Upper lobe of right lung (tissue), 1 donor: ENCODE results near the gene POLD3. TPM values are rescaled to one million over a fixed set of nuclear protein-coding genes. Genes with fewer than 3 reads are reported as not detected.

Experiments used
- ATAC-seq: fragments of 200-7000 bp; cut with Tn5 transposase; one replicate; pipeline ENCODE4 v1.9.1; 2020; ENCODE audit warnings: mild to moderate bottlenecking, moderate library complexity
- DNase-seq: peaks from one replicate; pipeline ENCODE4 v3.0.0-alpha.2; 2020
- H3K27ac ChIP-seq: fragments of 200-600 bp; one replicate; pipeline ENCODE4 v1.8.0; 2022
- H3K27me3 ChIP-seq: fragments of 200-600 bp; one replicate; pipeline ENCODE4 v1.8.0; 2022; ENCODE audit warnings: mild to moderate bottlenecking
- H3K36me3 ChIP-seq: fragments of 200-600 bp; one replicate; pipeline ENCODE4 v1.8.0; 2022
- H3K4me1 ChIP-seq: fragments of 200-600 bp; one replicate; pipeline ENCODE4 v1.8.0; 2022
- H3K4me3 ChIP-seq: fragments of 200-600 bp; one replicate; pipeline ENCODE4 v1.8.0; 2022; ENCODE audit warnings: mild to moderate bottlenecking
- H3K9me3 ChIP-seq: fragments of 200-600 bp; one replicate; pipeline ENCODE4 v1.8.0; 2022
- intact Hi-C: fragments of 100-400 bp; cut with DNase I; formaldehyde crosslinking; loops from one replicate; pipeline ENCODE4 v1.11.0; 2022
- total RNA-seq: library from RNA; stranded (reverse); fragmentation: NEBNext Ultra II Directional; extraction: Animal tissue kit (Norgen Biotek cat#: 25700); gene quantifications from one replicate; pipeline ENCODE4 v1.2.1, GENCODE V29; 2021
- TF ChIP-seq, protein P1 (sequence below): fragments of 200-600 bp; IDR thresholded peaks from one replicate; pipeline ENCODE4 v1.8.0; 2022; ENCODE audit warnings: antibody characterized with exemption
- donor health status: DM: no; HTN: yes; CAD: no; lungs with severe emphysema.

Gene POLD3
- total RNA-seq, 1 donor from 2014 or later: 16.7 TPM

DNA sequence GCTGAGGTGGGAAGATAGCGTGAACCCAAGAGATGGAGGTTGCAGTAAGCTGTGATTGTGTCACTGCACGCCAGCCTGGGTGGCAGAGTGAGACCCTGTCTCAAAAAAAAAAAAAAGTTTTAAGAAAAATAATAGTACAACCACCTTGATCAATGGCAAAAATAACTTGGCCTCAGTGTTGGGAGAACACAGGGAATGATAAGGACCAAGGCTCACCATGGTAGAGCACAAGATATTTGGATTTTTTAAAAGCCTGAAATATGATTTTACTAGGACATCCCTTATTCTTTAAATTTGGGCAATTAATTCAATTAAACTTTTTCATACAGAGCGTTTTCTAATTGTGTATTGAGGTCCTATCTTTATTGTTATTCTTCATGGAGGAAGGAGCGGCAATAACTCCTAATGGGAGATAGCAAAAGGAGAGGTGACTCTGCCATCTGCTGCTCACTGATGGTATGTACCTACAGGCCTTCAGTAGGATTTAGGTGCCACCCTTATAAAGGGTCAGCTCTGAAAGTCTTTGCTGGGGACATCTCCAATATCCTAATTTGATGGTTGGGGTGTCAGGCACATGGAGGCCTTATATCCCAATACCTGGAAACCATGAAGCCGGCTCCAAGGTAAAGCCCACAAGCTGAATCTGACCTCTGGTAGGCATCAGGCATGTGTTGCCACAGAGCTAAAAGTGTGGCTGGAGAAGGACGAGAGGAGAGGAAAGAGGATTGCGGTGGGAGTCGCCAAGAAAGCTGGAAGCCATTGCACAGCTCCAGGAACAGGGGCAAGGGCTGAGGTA, 21.9 kb upstream of the POLD3 start:
- TF ChIP-seq, protein P1, sequence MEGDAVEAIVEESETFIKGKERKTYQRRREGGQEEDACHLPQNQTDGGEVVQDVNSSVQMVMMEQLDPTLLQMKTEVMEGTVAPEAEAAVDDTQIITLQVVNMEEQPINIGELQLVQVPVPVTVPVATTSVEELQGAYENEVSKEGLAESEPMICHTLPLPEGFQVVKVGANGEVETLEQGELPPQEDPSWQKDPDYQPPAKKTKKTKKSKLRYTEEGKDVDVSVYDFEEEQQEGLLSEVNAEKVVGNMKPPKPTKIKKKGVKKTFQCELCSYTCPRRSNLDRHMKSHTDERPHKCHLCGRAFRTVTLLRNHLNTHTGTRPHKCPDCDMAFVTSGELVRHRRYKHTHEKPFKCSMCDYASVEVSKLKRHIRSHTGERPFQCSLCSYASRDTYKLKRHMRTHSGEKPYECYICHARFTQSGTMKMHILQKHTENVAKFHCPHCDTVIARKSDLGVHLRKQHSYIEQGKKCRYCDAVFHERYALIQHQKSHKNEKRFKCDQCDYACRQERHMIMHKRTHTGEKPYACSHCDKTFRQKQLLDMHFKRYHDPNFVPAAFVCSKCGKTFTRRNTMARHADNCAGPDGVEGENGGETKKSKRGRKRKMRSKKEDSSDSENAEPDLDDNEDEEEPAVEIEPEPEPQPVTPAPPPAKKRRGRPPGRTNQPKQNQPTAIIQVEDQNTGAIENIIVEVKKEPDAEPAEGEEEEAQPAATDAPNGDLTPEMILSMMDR: peak; percentile 77

DNA sequence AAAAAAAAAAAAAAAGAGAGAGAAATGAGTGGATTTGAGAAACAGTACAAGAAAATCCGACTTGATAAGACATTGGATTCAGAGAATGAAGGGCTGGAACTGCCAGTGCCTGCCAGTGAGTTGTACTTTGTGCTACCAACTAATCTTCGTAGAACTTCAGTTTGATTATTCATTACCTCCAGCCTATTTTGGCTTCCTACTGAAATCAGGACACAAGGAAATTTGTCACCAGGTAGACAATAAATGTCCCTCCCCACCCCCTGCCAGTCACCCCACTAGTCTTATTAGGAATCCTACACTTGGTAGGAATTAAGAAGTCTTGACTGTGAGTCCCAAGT, 21.4 kb upstream of the POLD3 start:
- Histone ChIP-seq H3K27me3 (no peaks in the 10 kb centered on the region), H3K4me1 (no peaks in the 10 kb centered on the region), H3K36me3 (no peaks in the 10 kb centered on the region), H3K9me3 (no peaks in the 10 kb centered on the region), H3K4me3 (no peak overlapping the region), H3K27ac (no peak overlapping the region)
- no peak for DNase-seq
- TF ChIP-seq, protein P1: no peak
- intact Hi-C loops: loop anchor here (5.0 kb wide), 1 partner anchor 119 kb away; no protein-coding TSS in a partner anchor
- ATAC-seq: no peak

More for the DNA sequence above, 21.9 kb upstream of the POLD3 start:
- Histone ChIP-seq H3K27ac (no peak overlapping the region), H3K4me3 (no peak overlapping the region), H3K27me3 (no peaks in the 10 kb centered on the region), H3K4me1 (no peaks in the 10 kb centered on the region), H3K36me3 (no peaks in the 10 kb centered on the region), H3K9me3 (no peaks in the 10 kb centered on the region)
- intact Hi-C loops: loop anchor here (5.0 kb wide), 1 partner anchor 118 kb away; no protein-coding TSS in a partner anchor
- peak; percentile 97 for ATAC-seq
- no peak for DNase-seq

DNA sequence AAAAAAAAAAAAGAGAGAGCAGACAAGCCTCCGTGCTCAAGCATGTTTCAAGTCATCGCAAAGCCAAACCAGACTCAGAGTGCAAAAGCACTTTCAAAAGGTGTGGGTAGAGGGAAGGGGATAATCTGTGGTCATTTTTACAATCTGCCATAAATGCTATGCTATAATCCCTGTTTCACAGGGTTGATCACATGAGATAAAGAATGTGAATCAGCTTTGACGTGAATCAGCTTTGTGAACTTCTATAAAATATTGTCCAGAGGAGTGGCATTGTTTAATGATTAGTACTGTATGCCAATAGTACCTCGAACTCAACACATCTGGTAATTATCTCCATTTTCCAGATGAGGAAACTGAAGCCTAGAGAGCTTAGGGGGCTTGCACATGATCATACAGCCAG, 20.0 kb upstream of the POLD3 start:
- intact Hi-C loops: loop anchor here (5.0 kb wide), 1 partner anchor 120 kb away; no protein-coding TSS in a partner anchor
- TF ChIP-seq, protein P1: no peak
- no peaks in the 10 kb centered on the region for H3K27me3 ChIP-seq
- no peaks in the 10 kb centered on the region for H3K9me3 ChIP-seq
- DNase-seq (no peak), ATAC-seq (no peak)
- H3K4me1 ChIP-seq: no peaks in the 10 kb centered on the region
- H3K4me3 ChIP-seq: no peak overlapping the region
- H3K36me3 ChIP-seq: no peaks in the 10 kb centered on the region
- no peak overlapping the region for H3K27ac ChIP-seq

DNA sequence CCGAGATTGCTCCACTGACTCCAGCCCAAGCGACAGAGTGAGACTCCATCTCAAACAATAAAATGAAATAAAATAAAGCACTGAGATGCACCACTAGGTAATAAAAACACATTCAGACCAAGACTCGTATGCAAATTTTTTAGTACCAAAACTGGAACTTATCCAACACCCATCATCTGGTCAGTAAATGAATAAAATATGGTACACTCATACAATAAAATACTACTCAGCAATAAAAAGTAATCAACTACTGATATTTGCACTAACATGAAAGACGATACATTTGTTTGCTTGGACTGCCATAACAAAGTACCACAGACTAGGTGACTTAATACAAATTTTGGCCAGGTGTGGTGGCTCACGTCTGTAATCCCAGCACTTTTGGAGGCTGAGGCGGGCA, 17.8 kb upstream of the POLD3 start:
- H3K27me3 ChIP-seq: no peaks in the 10 kb centered on the region
- H3K4me1 ChIP-seq: no peaks in the 10 kb centered on the region
- H3K9me3 ChIP-seq: no peaks in the 10 kb centered on the region
- TF ChIP-seq, protein P1: no peak
- H3K36me3 ChIP-seq: no peaks in the 10 kb centered on the region
- DNase-seq (no peak), ATAC-seq (no peak)
- no peak overlapping the region for H3K4me3 ChIP-seq
- intact Hi-C loops: loop anchor here (5.0 kb wide), 1 partner anchor 122 kb away; no protein-coding TSS in a partner anchor
- no peak overlapping the region for H3K27ac ChIP-seq

DNA sequence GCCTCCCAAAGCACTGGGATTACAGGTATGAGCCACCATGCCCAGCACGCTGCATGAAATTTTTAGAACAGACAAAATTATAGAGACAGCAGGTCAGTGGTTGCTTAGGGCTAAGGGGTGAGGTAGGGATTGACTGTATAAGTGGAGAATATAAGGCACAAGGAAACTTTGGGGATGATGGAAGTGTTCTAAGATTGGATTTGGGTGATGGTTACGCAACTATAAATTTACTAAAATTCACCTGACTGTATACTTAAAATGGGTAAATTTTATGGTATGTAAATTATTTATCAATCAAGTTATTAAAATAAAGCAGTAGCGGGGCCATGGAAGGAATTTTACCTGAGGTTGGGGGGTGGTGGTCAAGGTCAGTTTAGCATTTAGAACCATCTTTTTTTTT, 16.4 kb upstream of the POLD3 start:
- TF ChIP-seq, protein P1: no peak
- Histone ChIP-seq H3K36me3 (no peaks in the 10 kb centered on the region), H3K9me3 (no peaks in the 10 kb centered on the region), H3K27me3 (no peaks in the 10 kb centered on the region), H3K4me1 (no peaks in the 10 kb centered on the region), H3K27ac (no peak overlapping the region), H3K4me3 (no peak overlapping the region)
- ATAC-seq (no peak), DNase-seq (no peak)
- intact Hi-C loops: no loop called here
